ENCODE measurements around the gene TUBGCP2.
A peak's percentile ranks its signal among the peaks of the same experiment; 100 is the strongest.

Gene TUBGCP2

DNA sequence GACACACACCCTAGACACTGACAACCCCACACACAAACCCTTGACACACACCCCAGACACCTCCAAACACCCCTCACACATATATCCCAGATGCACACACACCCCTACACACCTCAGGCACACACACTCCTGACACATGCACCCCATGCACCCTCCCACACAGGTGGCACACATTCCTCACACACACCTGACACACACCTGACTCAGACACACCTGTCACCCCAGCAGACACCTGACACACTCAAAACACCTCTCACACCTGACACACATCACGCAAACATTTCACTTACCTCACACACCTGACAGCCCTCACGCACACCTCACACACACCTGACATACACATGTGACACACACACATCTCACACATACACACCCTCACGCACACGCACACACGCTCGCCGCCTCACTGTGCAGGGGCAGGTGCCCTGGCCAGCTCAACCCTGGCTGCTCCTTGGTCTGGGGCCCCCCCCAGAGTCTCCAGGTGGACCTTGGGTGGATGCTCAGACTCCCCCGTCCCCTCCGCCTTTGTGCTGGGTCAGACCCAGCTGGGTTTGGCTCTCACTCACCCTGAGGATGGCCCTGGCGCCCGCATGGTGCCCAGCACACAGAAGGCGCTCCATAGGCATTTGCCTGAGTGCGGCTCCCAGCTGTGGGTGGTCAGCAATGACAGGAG is 31.2 kb upstream of the TUBGCP2 start:
- DNase-seq: no peak

DNA sequence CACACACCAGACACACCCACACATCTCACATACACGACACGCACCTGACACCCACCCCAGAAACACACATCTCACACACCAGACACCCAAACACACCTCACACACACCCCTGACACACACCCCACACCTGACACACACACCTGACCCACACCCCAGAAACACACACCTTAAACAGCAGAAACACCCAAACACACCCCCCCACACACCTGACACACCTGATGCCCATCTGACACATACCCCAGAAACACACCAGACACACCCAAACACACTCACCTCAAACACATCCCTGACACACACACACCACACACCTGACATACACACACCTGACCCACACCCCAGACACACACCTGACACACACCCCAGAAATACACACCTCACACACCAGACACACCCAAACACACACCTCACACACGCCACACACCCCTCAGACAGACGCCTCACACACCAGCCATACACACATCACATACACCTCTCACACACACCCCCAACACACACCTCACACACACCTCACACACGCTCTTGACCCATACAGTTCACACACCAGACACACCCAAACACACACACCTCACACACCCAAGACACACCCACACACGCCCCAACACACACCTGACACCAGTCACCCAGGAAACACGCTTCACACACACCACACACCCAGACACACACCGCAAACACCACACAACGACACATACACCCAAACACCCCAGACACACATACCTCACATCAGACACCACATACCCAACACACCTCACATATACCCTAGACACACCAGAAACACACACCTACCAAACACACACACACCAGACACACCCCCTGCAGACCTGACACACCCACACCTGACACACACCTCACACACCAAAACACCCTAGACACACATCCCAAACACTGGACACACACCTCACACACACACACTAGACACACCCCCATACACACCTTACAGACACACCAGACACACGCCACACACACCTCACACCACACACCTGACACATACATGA is 29.7 kb upstream of the TUBGCP2 start:
- no peak for DNase-seq

DNA sequence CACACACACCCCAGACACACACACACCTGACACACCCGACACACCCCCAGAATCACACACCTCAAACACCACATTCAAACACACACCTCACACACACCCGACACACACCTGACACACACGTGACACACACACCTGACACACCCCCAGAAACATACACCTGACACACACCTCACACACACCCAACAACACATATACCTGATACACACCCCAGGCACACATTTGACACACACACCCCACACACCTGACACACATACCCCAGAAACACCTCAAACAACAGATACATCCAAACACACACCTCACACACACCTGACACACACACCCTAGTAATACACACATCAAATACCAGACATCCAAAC is 28.7 kb upstream of the TUBGCP2 start:
- DNase-seq: no peak

DNA sequence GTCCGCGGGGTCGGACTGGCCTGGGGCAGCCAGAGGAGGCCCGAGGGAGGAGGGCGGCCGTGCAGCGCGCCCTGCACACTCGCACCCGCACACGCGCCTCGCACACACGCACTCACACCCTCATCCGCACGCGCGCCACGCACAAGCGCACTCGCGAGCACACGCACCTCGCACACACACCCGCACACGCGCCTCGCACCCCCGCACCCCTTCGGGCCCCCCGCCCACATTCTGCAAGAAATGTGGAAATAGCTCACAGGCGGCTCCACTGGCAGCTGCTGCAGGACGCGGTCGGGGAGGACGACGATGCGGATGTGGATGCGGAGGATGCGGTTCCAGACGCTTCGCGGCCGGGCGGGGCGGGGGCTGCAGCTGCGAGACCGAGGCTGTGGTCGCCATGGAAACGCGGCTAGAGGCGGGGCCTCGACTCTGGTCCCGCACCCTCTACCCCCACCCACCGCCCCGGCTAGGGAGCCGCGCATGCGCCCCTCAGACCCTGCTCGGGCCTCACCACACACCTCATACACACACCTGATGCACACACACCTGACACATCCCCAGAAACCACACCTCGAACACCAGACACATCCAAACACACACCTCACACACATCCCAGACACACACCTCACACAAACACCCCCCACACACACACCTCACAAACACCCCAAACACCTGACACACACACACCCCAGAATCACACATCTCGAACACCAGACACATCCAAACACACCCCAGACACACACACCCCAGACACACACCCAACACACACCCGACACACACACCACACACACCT is 28.1 kb upstream of the TUBGCP2 start, which contains the start of gene CALY:
Gene CALY (minus strand): TSS at position 320 of the 793 bp plus-strand sequence. CDS start 7,907 bp downstream, outside the sequence.
- peak; percentile 74 to 76 for DNase-seq

DNA sequence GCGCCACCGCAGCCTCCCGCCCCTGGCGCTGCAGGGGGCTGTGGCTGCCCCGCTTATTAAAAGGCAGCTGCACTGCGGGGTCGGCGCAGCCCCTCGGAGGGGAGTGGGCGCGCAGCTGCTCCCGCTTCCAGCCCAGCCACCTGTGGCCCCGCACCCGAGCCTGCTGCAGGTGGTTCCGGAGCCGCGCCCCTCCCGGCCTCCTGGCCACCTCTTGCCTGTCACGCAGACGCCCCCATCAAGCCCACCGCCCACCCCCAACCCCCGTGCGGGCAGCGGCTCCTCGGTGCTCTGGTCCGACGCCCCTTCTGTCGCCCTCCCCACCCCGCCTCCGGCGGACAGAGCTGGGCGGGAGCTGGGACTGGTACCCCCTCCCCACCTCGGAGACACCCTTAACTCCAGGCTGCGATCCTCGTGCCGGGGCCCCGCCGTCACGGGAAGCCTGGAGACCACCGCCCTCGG is 27.5 kb upstream of the TUBGCP2 start:
- no peak for DNase-seq

DNA sequence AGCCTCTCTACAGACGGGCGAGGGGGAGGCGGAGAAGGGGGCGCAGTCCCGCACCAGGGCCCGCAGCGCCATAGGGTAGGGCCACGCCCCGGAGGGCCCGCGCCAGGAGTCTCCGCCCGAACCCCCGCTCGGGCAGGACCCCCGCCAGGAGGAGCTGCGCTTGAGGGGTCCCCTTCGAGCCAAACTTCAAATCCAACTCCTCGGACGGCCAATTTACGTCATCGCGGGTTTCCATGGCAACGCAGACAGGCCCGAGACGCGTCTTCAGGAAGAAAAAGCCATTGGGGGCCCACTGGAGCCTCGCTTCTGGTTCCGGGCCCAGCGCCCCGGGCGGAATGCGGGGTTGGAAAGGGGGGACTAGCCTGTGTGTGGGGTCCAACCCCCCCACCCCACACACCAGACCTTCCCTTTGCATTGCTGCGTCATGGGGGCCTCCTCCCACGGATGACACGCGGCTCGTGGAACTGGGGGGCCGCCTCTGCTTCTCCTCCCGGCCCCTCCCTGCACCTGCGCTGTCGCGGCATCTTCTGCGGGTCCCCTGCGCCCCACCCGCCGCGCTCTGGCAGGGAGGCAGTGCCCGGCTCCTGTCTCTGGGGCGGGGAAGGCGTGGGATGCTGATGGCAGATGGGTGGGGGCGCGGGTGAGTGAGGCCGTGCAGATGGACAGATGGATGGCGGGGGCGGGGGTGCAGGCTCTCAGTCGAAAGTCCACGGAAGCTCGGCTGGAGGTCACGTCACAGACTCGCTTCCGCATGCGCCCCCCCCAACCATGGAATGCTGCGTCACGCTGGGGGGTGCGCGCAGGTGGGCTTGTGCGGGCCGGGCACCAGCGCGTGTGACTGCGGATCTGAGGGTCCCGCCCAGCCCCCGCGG is 26.8 kb upstream of the TUBGCP2 start:
- DNase-seq: peak; percentile 77 to 80

DNA sequence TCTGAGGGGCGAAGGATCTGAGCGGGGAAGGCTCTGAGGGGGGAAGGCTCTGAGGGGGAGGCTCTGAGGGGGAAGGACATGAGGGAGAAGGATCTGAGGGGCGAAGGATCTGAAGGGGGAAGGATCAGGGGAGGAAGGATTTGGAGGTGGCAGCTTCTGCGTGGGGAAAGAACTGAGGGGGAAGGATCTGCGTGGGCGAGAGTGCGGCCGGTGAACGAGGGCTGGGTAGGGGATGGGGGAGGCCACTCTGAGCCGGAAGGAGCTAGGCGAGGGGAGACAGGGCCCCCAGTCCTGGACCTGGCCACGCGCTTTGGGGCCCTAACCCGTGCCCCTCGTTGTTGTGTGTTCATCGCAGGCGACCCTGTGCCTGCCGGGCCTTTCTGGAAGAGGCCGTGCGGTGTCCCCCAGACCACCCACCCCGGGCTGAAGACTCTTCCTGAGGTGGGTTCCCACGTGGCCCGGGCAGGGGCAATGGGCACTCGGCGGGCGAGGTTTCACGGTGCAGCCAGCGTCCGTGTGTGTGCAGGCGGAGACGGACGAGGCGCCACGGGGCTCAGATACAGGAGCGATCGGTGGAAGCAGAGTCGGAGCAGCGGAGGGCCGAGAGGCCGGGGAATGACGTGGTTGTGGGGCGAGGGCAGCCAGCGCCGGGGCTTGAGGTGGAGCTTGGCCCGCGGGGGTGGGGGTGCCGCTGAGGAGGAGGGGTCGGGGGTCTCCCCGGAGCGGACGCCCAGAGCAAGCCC is 26.0 kb upstream of the TUBGCP2 start:
- DNase-seq: no peak

DNA sequence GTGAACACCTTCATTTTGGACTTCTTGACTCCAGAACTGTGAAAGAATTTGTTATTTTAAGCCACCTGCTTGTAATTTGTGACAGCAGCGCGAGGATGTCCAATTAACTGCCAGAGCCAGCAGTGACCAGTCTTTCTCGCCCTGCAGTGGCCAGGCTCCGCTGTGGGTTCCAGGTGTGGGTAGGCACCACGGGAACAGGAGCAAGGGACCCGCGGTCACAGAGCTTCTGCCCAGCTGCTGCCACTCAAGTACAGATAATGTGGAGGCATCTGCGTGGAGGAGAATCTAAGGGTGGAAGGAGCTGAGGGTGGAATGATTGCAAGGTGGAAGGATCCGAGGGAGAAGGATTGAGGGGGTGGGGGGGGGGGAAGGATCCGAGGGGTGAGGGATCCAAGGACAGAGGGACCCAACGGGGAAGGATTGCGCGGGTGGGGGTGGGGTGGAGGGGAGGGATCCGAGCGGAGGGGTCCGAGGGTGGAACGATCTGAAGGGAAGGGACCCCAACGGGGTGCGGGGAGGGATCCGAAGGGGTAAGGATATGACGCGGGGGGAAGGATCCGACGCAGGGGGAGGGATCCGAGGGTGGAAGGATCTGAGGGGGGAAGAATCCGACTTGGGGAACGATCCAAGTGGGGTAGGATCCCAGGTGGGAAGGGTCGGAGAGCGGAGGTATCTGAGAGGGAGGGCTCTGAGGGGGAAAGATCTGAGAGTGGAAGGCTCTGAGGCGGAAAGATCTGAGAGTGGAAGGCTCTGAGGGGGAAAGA is 24.4 kb upstream of the TUBGCP2 start:
- DNase-seq: no peak

DNA sequence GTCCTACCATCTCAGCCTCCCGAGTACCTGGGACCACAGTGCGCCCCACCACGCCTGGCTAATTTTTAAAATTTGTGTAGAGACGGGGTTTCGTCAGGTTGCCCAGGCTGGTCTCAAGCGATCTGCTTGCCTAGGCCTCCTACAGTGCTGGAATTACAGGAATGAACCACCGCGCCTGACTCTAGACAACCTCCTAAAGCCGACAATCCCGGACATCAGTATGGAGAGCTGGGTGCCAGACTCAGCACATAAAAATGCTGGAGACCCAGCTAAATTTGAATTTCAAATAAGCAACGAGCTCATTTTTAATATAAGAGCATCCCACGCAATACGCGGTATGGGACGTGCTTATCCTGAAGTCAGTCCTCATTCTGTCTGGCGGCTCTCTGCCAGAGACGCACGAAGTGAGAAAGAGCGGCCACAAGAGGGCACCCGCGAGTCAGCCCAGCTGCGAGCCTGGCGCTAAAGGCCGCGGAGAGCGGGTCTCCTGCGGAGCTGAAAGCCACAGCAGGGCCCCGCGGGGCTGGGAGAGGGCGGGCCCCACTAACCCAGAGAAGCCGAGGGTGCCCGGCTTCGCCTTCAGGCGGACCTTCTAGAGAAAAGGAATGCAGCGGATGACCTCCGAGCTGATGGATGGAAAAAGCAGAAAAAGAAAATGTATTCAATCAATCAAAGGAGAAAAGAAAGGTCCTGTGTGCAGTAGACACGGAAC is 21.0 kb upstream of the TUBGCP2 start:
- DNase-seq: peak; percentile 85 to 89

DNA sequence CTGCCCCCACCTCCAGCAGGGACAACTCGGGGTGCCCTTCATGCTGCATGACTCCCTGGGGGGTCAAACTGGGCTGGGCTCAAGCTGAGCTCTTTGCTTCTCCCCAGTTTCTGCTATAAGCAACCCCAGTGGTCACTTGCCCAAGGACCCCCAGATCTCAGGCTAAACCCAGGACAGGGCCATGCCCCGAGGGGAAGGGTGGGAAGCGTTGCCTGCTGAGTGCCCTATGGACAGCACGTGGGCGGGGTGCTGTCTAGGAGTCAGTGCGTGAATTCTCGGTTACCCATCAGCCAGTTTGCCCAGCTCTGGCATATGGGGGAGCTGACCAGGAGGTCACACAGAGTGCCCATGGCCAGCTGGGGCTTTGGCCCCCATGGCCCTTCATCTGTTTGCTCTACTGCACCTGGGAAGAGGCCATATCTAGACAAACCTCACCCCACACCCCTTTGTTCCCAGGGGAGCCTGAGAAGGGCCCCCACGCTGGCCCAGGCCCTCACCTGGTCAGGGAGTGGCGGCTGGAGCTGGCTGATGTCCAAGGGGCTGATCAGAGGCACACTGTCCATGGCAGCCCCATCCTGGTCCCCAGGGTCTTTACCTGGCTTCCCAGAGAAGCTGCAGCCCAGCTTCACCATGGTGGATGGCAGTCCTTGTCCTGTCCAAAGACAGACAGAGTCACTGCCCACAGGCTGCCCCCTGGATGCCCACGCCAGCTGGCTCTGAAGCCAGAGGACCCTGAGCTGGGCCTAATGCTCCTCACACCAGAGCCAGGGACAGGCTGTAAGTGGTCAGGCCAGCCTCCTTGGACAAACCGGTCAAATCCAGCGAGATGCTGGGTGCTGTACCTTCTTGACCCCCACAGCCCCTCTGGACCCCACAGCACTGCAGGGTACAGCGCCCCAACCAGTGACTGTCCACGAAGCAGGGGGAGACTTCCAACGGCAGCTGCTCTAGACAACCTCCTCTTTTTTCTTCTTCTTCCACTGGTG is 20.0 kb upstream of the TUBGCP2 start:
- DNase-seq: no peak

DNA sequence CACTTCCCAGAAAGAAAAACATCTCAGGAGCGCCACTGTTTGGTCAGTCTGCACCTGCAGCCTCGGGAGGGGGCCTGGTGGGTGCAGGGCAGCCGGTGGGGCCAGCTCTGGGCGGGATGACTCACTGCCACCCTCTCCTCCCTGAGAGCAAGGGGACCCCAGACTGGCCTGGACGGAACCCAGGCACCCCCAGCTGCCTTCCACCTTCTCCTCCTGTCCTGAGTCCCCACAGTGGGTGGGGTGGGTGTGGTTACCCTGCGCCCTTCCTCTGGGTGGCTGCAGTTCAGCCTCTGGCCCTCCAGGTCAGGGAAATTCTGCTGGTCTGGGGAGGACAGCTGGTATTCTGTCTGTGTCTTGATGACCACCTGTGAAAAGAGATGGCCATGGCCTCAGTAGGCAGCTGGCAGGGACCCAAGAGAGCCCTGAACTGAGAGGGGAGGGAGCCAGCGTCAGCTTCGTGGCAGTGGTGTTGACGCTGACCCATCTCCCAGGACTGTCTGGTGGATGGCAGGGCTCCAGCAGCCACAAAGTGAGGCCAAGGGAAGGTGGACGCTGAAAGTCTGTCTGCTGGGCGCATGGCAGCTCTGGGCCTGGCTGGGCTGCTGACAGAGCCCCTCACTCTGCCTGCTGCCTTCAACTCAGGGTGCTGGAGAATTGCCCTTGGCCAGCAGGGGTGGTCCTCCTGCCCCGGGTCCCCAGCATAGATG is 19.1 kb upstream of the TUBGCP2 start:
- no peak for DNase-seq

DNA sequence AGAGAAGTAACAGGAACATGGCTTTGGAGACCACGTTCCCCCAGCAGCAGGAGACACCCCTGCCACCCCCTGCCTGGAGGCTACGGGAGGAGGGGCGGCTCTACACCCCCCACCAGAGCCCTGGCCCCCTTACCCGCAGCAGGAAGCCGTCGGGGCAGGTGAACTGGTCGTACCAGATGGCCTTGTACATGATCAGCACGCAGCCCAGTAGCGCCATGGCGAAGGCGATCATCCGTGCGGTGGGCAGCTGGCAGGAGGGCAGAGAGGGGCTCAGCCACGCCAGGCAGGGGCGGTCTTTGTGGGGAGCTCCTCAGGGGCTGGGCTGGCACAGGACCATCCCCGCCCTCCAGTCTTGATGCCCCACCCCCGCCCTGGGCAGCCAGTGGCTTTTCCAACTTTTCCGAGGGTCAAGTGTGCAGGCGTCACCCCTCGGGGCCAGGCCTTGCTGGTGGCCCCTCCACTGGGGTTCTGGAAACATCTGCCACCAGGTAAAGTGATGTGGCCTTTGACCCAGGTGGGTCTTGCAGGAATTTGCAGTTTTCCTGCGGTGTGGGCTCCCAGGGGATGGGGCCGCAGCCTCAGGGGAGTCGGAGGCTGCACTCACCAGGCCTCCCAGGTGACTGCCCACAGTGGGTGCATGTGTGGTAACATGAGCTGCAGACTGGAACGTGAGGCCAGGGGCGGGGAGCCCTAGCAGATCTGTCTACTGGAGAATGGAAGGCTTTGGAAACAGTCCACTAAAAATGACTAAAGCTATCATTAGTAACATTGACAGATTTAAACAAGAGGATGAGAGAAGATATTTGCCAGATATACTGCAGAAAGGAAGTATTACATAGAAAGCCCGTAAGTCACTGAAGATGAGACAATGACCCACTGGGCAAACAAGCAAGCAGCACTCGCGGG is 18.3 kb upstream of the TUBGCP2 start:
- no peak for DNase-seq

DNA sequence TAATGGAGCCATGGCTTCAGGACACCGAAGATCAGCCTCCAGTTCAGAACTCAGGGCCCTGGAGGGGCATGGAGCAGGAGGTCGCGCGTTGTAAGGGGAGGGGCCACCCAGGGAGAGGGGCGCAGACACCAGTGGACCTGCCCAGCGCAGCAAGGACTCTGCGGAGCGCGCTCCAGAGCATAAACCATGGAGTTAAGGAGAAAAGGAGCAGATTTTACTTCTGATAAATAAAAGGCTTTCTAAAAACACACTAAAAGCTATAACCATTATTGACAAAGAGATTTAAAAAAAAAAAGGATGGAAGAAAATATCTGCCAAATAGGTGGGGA is 17.5 kb upstream of the TUBGCP2 start:
- no peak for DNase-seq

DNA sequence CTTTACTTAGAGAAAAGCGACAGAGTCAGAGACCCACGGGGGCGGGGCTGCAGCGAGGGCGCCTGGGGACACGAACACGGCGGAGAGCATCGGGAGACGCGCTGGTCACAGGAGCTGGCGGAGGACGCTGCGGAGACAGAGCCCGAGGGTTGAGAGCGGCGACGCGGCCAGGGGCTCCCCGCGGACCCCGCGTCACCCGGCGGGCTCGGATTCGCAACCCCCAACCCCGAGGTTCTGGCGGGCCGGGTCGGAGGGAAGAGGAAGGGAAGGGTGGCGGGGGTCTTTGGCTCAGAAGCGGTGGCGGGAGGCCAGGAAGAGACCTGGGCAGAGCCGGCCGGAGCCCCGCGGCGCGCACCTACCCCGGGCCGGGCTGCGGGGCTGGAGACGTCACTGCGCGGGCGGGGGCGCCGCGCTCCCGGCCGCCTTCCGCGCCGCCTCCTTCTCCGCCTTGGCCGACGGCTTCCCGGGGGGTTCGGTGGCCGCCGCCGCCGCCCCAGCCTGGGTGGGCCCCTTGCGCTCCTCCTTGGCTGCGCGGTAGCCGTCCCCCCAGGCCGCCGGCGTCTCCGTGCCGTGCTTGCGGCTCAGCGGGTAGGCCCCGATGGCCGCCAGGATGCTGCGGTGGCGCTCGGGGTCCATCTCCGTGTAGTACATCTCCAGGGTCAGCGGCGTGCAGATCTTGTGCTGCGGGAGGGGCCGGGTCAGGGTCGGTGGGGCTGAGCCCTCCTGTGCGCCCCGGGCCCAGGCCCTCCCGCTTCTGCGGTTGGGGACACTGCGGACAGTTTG is 17.0 kb upstream of the TUBGCP2 start:
- DNase-seq: peak; percentile 28 to 36

DNA sequence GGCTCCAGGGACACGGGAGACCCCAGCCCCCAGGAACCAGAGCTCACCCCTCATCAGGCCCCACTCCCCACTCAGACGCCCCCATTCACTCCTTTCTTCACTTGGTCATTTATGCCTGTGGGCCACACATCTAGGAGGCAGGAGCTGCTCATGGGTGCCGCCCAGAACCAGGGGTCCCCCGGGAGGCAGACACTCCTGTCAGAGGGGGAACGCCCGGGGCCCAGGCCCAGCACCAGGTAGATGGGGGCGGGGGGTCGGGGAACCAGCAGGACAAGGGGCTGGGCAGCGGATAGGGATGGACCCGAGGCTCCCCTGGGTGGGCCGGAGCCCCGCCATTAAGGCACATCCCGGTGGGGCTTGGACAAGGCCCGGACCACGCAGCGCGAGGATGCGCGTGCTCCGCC is 16.2 kb upstream of the TUBGCP2 start:
- no peak for DNase-seq

DNA sequence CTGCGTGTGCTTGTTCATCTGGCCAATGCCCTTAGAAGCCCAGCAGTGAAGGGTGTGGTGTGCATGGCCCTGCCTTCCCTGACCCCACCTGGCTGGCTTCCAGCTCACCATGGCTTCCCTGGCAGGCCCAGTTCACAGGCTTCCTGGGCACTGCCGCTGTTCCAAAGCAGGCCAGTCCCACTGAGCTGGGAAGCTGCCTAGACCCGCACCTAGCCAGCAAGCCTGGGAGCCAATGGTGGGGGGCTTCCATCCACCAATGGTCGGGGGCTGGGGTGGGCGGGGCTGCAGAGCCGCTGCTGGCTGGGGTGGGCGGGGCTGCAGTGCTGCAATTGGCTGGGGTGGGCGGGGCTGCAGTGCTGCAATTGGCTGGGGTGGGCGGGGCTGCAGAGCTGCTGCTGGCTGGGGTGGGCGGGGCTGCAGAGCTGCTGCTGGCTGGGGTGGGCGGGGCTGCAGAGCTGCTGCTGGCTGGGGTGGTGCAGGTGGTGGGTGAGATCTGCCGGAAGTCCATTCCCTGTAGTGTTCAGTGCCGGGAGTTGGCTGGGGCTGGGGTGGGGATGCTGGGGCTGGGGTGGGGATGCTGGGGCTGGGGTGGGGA is 15.6 kb upstream of the TUBGCP2 start:
- peak; percentile 56 to 59 for DNase-seq
